HepG2 (cell line): Measurements from ENCODE around the gene TRIM28. TPM values are rescaled to one million over a fixed set of nuclear protein-coding genes. Genes with fewer than 3 reads are reported as not detected.

Experiments used
- ATF7 ChIP-seq, 2 experiments: fragments of 450-650 bp in 1 of 2; sonication (generic) in 1 of 2; formaldehyde crosslinking in 1 of 2; IDR thresholded peaks; 2 replicates each; pipeline versions ENCODE4 v1.4.0 to v1.6.1; 2016 to 2020; ENCODE audit warnings: antibody characterized with exemption in 1 of 2, mild to moderate bottlenecking in 1 of 2, missing genetic modification reagents in 1 of 2
- CCDC6 ChIP-seq: sonication (generic); formaldehyde crosslinking; IDR thresholded peaks from 2 replicates; pipeline ENCODE4 v1.8.1; 2022; ENCODE audit warnings: mild to moderate bottlenecking, missing genetic modification reagents, moderate library complexity
- FOXO4 ChIP-seq: sonication (generic); formaldehyde crosslinking; conservative IDR thresholded peaks from 2 replicates; pipeline ENCODE4 v1.8.1; 2023; ENCODE audit warnings: missing genetic modification reagents
- POLR2A ChIP-seq, 2 experiments: IDR thresholded peaks; 2 replicates each; pipeline ENCODE4 v1.6.1; 2011; ENCODE audit warnings: low read depth in 2 of 2, low read length in 2 of 2, mild to moderate bottlenecking in 1 of 2, moderate library complexity in 1 of 2; ENCODE audit not compliant: insufficient read depth in 1 of 2
- POLR2G ChIP-seq: fragments of 200-400 bp; formaldehyde crosslinking; IDR thresholded peaks from 2 replicates; pipeline ENCODE4 v1.6.1; 2018; ENCODE audit warnings: mild to moderate bottlenecking, low read depth, low read length, moderate library complexity
- RBAK ChIP-seq: sonication (generic); formaldehyde crosslinking; IDR thresholded peaks from 2 replicates; pipeline ENCODE4 v1.5.1; 2020; ENCODE audit warnings: mild to moderate bottlenecking, missing genetic modification reagents
- RBM22 ChIP-seq: fragments of 200-400 bp; formaldehyde crosslinking; optimal IDR thresholded peaks from 2 replicates; pipeline ENCODE3; 2017; ENCODE audit warnings: mild to moderate bottlenecking, low read length, moderate library complexity
- RFX1 ChIP-seq: fragments of 450-650 bp; IDR thresholded peaks from 2 replicates; pipeline ENCODE4 v1.6.1; 2017
- ZBTB43 ChIP-seq: sonication (generic); formaldehyde crosslinking; conservative IDR thresholded peaks from 2 replicates; pipeline ENCODE4 v1.4.0; 2020; ENCODE audit warnings: missing genetic modification reagents
- ZMYM3 ChIP-seq: sonication (generic); formaldehyde crosslinking; IDR thresholded peaks from 2 replicates; pipeline ENCODE4 v1.5.1; 2020; ENCODE audit warnings: mild to moderate bottlenecking, missing genetic modification reagents
- ZNF333 ChIP-seq: sonication (generic); formaldehyde crosslinking; IDR thresholded peaks from 2 replicates; pipeline ENCODE4 v1.4.0; 2020; ENCODE audit warnings: mild to moderate bottlenecking, missing genetic modification reagents, borderline replicate concordance
- ZNF580 ChIP-seq: IDR thresholded peaks from 2 replicates; pipeline ENCODE4 v1.6.1; 2016; ENCODE audit warnings: low read depth, borderline replicate concordance
- ZNF747 ChIP-seq: sonication (generic); formaldehyde crosslinking; IDR thresholded peaks from 2 replicates; pipeline ENCODE4 v1.8.1; 2023; ENCODE audit warnings: missing genetic modification reagents, mild to moderate bottlenecking, borderline replicate concordance
- polyA plus RNA-seq, 8 experiments: library from polyadenylated mRNA; depleted of rRNA in 3 of 8; stranded (reverse) in 7 of 8; unstranded in 1 of 8; fragments of >200 nt; fragmentation: Illumina TruSeq in 4 of 8; extraction: Trizol in 4 of 8; gene quantifications; 2 replicates each; pipeline versions ENCODE4 v1.2.1 to v1.2.3, GENCODE V29; 2011 to 2016; ENCODE audit warnings: low read depth in 4 of 8, missing spikeins in 1 of 8, mixed read lengths in 1 of 8; ENCODE audit not compliant: insufficient read depth in 1 of 8
- total RNA-seq, 5 experiments: library from RNA; depleted of rRNA; stranded (reverse); fragments of >200 nt; fragmentation: Illumina TruSeq; extraction: Trizol; gene quantifications; 2 replicates each; pipeline ENCODE4 v1.2.3, GENCODE V29; 2016; ENCODE audit warnings: low read depth in 1 of 5

TRIM28 gene
- total and polyA plus RNA-seq, 2 of the 13 experiments (the other 11 are each of a cell fraction or from before 2014, with no cell fraction given): 361 to 439 TPM

- no peak for TF ChIP-seq FOXO4 (CRISPR knock-in tag)
- peak in 1 of 2 experiments; percentile 35; a peak in 2 of 4 replicates for TF ChIP-seq POLR2A (IDR thresholded peaks at IDR 0.05; ENCODE audit: insufficient read depth in 1 of 2, low read depth in 2 of 2, low read length in 2 of 2)
- TF ChIP-seq ZBTB43 (CRISPR knock-in tag): no peak
- TF ChIP-seq ATF7 (IDR thresholded peaks at IDR 0.05): no peak
- TF ChIP-seq ATF7 (CRISPR knock-in tag; IDR thresholded peaks at IDR 0.05): no peak
- no peak for TF ChIP-seq ZNF580 (CRISPR knock-in tag)
- no peak for TF ChIP-seq ZNF333 (CRISPR knock-in tag)
- TF ChIP-seq ZNF747 (CRISPR knock-in tag): no peak
- TF ChIP-seq POLR2G: no peak
- TF ChIP-seq CCDC6 (CRISPR knock-in tag): no peak
- no peak for TF ChIP-seq RFX1
- TF ChIP-seq ZMYM3 (CRISPR knock-in tag): no peak
- TF ChIP-seq RBM22: peak; percentile 10
- no peak for TF ChIP-seq RBAK (CRISPR knock-in tag)
Measured at GRCh38 chr19:58551123-58551497, 7.2 kb downstream of the TRIM28 start (continued).
